NB4 (cell line): ENCODE measurements around the gene FAM237B.

ENCODE experiments used
- POLR2A ChIP-seq: IDR thresholded peaks from 2 replicates; pipeline ENCODE4 v1.6.1; 2011; ENCODE audit warnings: mild to moderate bottlenecking; ENCODE audit not compliant: insufficient read length; ENCODE audit errors: extremely low read depth
- TF ChIP-seq, protein P1 (sequence below): IDR thresholded peaks from one replicate; pipeline ENCODE4 v1.5.1; 2012; ENCODE audit warnings: low read depth, low read length

DNA sequence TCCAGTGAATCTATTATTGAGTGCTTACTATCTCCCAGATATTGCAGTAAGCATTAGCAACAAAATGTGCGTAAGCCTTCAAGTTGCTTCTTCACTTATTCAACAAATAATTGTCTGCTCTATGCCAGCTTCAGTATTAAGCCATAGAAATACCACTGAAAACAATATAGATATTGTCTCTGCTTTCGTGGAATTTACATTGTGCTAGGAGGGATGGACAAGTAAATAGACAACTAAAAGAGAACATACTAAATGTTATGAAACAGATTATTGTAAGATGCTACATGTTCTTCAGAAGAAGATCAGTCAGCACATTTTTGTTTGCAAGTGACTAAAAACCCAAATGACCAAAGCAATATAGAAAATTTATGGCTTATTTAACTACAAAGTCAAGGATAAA lies 48.9 kb downstream of the FAM237B start:
- TF ChIP-seq POLR2A, result no peak
- TF ChIP-seq, protein P1, sequence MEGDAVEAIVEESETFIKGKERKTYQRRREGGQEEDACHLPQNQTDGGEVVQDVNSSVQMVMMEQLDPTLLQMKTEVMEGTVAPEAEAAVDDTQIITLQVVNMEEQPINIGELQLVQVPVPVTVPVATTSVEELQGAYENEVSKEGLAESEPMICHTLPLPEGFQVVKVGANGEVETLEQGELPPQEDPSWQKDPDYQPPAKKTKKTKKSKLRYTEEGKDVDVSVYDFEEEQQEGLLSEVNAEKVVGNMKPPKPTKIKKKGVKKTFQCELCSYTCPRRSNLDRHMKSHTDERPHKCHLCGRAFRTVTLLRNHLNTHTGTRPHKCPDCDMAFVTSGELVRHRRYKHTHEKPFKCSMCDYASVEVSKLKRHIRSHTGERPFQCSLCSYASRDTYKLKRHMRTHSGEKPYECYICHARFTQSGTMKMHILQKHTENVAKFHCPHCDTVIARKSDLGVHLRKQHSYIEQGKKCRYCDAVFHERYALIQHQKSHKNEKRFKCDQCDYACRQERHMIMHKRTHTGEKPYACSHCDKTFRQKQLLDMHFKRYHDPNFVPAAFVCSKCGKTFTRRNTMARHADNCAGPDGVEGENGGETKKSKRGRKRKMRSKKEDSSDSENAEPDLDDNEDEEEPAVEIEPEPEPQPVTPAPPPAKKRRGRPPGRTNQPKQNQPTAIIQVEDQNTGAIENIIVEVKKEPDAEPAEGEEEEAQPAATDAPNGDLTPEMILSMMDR, result no peak
